BJ (cell line): ENCODE measurements around the gene PAEP. TPM values are rescaled to one million over a fixed set of nuclear protein-coding genes. Genes with fewer than 3 reads are reported as not detected.

Source experiments
- CTCF ChIA-PET: fragments of 350-600 bp; formaldehyde crosslinking; extraction: SDS; loops from one replicate; lab custom pipeline; 2021; ENCODE audit warnings: antibody characterized with exemption, inconsistent platforms; lab: Yijun Ruan, JAX
- POLR2A ChIA-PET: fragments of 300-600 bp; sonication (Branson Sonifier 250); formaldehyde crosslinking; extraction: SDS; loops from one replicate; lab custom pipeline; 2021; ENCODE audit warnings: antibody characterized with exemption; lab: Charles Lee
- DNase-seq: peaks from one replicate; pipeline ENCODE4 v3.0.0-alpha.2; 2011; ENCODE audit warnings: low read depth
- H3K27me3 ChIP-seq: 2 replicates; pipeline ENCODE4 v1.6.0; 2011; ENCODE audit warnings: low read length; ENCODE audit not compliant: control insufficient read depth, insufficient read depth
- H3K36me3 ChIP-seq: 2 replicates; pipeline ENCODE4 v1.5.1; 2011; ENCODE audit warnings: low read length; ENCODE audit not compliant: control insufficient read depth, insufficient read depth
- H3K4me3 ChIP-seq: 2 replicates; pipeline ENCODE4 v1.5.1; 2011; ENCODE audit warnings: low read depth, mild to moderate bottlenecking, control low read depth, low read length
- CTCF ChIP-seq: IDR thresholded peaks from 2 replicates; pipeline ENCODE4 v1.5.1; 2011; ENCODE audit warnings: low read depth, mild to moderate bottlenecking, control low read depth, inconsistent platforms, low read length, moderate library complexity; ENCODE audit not compliant: insufficient read depth
- polyA plus RNA-seq: library from polyadenylated mRNA; depleted of rRNA; stranded (reverse); fragments of >200 nt; gene quantifications from 2 replicates; pipeline ENCODE4 v1.2.3, GENCODE V29; 2011

PAEP gene
- polyA plus RNA-seq, 1 experiment, result not detected

DNA sequence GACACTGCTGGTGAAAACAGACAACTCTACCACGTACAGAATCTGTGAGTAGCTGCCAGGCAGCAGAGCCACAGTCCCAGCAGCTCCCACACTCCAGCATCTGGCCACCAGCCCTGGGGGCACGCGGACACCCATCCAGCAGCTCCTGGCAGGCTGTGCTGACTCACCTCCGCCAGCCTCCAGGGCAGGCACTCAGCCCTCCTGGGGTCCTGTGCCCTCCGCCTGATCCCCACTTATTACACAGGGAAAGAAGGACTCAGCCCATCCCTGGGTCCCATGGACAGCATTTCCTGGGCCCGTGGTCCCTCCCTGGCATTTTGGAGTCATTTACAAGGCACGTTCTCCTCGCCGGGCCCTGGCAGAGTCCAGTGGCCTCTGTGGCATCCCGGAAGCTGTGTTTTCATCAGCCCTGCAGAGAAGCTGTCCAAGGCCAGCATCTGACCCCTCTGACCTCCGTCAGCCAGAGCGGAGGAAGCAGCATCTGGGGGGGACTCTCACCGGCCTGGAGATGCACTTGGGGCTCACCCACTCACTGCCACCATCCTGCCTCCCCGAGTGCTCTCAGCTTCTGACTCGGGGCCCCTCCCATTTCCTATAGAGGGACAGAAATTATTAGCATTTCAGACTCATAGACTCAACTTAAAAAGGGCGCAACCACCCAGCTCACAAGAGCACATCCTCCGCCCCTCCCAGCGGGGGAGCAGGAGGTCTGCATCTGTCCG, 21.6 kb downstream of the PAEP start:
- Histone ChIP-seq H3K4me3 (no peak overlapping the region), H3K36me3 (no peaks in the 10 kb centered on the region), H3K27me3 (no peaks in the 10 kb centered on the region)
- no peak for TF ChIP-seq CTCF
- CTCF ChIA-PET, result no interaction called here
- POLR2A ChIA-PET, result no interaction called here
- DNase-seq, result no peak

DNA sequence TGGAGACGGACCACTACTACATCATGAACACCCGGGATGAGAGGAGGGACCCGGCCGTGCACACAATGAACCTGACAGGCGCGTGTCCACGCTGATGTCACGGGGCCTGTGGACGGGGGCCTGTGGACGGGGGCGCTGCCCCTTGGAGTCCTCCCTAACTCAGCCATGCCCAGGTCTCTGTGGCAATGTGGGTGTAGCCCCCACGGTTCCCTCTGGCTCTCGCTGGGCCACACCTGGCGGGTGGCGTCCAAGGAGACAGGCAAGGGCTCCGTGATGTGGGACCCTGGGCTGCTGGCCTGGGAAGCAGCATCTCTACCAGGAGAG, 22.1 kb downstream of the PAEP start:
- Histone ChIP-seq H3K36me3 (no peaks in the 10 kb centered on the region), H3K27me3 (no peaks in the 10 kb centered on the region), H3K4me3 (no peak overlapping the region)
- no peak for DNase-seq
- ChIA-PET POLR2A (no interaction called here), CTCF (no interaction called here)
- TF ChIP-seq CTCF, result no peak

DNA sequence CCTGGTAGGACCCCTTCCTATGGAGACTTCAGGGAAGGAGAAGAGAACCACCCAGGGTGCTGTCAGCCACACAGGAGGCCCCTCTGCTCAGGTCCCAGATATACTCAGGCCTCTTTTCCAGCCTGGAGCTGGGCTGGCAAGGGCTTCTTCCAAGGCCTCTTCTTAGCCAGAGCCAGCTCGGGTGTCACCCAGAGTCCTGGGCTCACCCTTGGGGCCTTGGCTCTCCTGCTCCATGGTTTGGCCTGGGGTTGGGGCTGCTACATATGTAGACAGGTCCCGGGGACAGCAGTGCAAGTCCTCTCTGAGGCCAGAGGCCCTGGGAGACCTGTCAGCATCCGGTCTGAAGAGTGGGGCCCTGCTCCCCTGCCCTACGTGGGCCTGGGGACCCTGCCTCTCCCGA, 22.8 kb downstream of the PAEP start:
- no peaks in the 10 kb centered on the region for H3K36me3 ChIP-seq
- no peak for TF ChIP-seq CTCF
- H3K4me3 ChIP-seq, result no peak overlapping the region
- no peaks in the 10 kb centered on the region for H3K27me3 ChIP-seq
- DNase-seq, result no peak
- POLR2A ChIA-PET, result no interaction called here
- CTCF ChIA-PET, result no interaction called here

DNA sequence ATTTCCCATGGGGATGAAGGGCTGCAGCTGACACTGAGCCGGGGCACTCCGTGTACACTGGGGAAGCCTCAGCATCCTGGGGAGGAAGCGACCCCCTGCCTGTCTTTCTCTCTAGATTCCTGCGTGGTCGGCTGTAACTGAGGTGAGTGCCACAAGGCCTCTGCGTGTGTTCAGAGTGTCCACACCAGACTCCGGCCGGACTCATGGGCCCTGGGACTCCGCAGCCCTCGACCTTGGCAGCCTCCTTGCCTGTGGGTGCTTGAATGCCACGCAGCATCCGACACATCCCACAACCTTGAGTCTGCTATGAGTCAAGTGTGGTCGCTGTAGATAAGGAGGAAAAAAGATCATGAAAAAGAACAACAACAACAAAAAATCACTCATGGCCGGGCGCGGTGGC, 23.4 kb downstream of the PAEP start:
- no peaks in the 10 kb centered on the region for H3K36me3 ChIP-seq

GRCh38 chr9:135586601-135587109, 25.1 kb downstream of the PAEP start:
- no peak for TF ChIP-seq CTCF
- DNase-seq, result no peak
- ChIA-PET CTCF (no interaction called here), POLR2A (no interaction called here)
- Histone ChIP-seq H3K27me3 (no peaks in the 10 kb centered on the region), H3K4me3 (no peak overlapping the region), H3K36me3 (no peaks in the 10 kb centered on the region)

More for the DNA sequence above, 23.4 kb downstream of the PAEP start:
- Histone ChIP-seq H3K4me3 (no peak overlapping the region), H3K27me3 (no peaks in the 10 kb centered on the region)
- DNase-seq, result no peak
- ChIA-PET CTCF (no interaction called here), POLR2A (no interaction called here)
- no peak for TF ChIP-seq CTCF
